ENCODE measurements around the gene PID1. TPM values are rescaled to one million over a fixed set of nuclear protein-coding genes. Genes with fewer than 3 reads are reported as not detected.
A peak's percentile ranks its signal among the peaks of the same experiment; 100 is the strongest.

PID1 gene
- total and polyA plus RNA-seq, 7 donors: 19.7 to 83.6 (median 67.3) TPM

DNA sequence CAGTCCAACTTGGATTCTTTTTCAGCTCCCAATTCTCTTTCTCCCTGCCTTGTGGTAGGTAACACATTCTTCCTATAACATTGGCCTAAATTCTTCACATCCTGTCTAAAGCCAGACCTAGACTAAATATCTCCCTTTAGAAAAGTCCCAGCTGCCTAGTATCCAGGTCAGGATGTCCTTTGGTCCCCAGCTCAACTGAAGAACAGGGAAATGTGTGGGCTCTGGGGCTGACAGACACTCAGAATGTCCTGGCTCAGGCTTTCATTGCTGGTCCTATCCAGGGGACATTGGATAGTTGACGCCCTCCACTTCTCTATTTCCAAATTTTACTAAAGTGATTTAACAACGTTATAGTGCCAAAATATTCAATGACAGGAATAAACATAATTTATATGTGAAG is 219.3 kb downstream of the PID1 start:
- Histone ChIP-seq H3K27ac (peak overlapping the region in 1 of 4 donors; percentile 28), H3K4me3 (no peak overlapping the region), H3K4me1 (no peaks in the 10 kb centered on the region), H3K27me3 (no peaks in the 10 kb centered on the region), H3K36me3 (no peaks in the 10 kb centered on the region), H3K9me3 (no peaks in the 10 kb centered on the region)
- intact Hi-C loops (cut with DNase I): no loop called here
- DNase-seq: no peak
- no peak for TF ChIP-seq POLR2A (IDR thresholded peaks at IDR 0.05)
- TF ChIP-seq EP300 (IDR thresholded peaks at IDR 0.05): no peak
- TF ChIP-seq, protein P1, sequence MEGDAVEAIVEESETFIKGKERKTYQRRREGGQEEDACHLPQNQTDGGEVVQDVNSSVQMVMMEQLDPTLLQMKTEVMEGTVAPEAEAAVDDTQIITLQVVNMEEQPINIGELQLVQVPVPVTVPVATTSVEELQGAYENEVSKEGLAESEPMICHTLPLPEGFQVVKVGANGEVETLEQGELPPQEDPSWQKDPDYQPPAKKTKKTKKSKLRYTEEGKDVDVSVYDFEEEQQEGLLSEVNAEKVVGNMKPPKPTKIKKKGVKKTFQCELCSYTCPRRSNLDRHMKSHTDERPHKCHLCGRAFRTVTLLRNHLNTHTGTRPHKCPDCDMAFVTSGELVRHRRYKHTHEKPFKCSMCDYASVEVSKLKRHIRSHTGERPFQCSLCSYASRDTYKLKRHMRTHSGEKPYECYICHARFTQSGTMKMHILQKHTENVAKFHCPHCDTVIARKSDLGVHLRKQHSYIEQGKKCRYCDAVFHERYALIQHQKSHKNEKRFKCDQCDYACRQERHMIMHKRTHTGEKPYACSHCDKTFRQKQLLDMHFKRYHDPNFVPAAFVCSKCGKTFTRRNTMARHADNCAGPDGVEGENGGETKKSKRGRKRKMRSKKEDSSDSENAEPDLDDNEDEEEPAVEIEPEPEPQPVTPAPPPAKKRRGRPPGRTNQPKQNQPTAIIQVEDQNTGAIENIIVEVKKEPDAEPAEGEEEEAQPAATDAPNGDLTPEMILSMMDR (IDR thresholded peaks at IDR 0.05): no peak
- TF ChIP-seq POLR2AphosphoS5 (IDR thresholded peaks at IDR 0.05): no peak
- WGBS, 2 donors: 70 to 74% methylated on average over 2 of the region's 2 CpGs

DNA sequence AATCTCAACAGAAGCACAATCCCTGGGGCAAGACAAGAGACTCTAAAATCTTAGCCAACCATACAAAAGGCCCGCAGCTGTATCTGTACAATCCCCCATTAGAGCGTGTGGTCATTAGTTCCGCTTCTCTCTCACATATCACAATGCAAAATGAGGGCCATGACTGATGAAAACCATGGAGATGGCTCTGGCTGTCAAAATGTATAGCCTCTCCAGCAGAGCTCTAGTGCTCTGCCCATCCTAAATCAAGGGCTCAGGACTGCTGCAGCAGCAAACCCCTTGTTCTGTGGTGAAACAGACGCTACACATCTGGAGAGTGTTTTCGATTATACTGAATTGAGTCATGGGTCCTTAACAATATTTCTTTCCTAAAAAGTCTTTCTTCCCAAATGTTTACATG is 221.0 kb downstream of the PID1 start:
- 86 to 90% methylated on average over 5 of the region's 5 CpGs for WGBS, 2 donors
- no peak for DNase-seq
- no peak overlapping the region for H3K4me3 ChIP-seq
- no peaks in the 10 kb centered on the region for H3K4me1 ChIP-seq
- no peaks in the 10 kb centered on the region for H3K36me3 ChIP-seq
- no peak for TF ChIP-seq POLR2AphosphoS5 (IDR thresholded peaks at IDR 0.05)
- TF ChIP-seq POLR2A (IDR thresholded peaks at IDR 0.05): no peak
- TF ChIP-seq EP300 (IDR thresholded peaks at IDR 0.05): no peak
- TF ChIP-seq, protein P1 (IDR thresholded peaks at IDR 0.05): no peak
- intact Hi-C loops (cut with DNase I): no loop called here
- no peaks in the 10 kb centered on the region for H3K9me3 ChIP-seq
- no peak overlapping the region for H3K27ac ChIP-seq
- H3K27me3 ChIP-seq: no peaks in the 10 kb centered on the region

GRCh38 chr2:229048134-229048533 is 223.0 kb downstream of the PID1 start:
- Histone ChIP-seq H3K36me3 (no peaks in the 10 kb centered on the region), H3K4me1 (no peaks in the 10 kb centered on the region), H3K27ac (no peak overlapping the region), H3K4me3 (no peak overlapping the region), H3K27me3 (no peaks in the 10 kb centered on the region), H3K9me3 (no peaks in the 10 kb centered on the region)
- no peak for DNase-seq
- no peak for TF ChIP-seq POLR2AphosphoS5 (IDR thresholded peaks at IDR 0.05)
- TF ChIP-seq, protein P1 (IDR thresholded peaks at IDR 0.05): no peak
- WGBS, 2 donors: 79 to 92% methylated on average over 2 of the region's 2 CpGs
- intact Hi-C loops (cut with DNase I): no loop called here

DNA sequence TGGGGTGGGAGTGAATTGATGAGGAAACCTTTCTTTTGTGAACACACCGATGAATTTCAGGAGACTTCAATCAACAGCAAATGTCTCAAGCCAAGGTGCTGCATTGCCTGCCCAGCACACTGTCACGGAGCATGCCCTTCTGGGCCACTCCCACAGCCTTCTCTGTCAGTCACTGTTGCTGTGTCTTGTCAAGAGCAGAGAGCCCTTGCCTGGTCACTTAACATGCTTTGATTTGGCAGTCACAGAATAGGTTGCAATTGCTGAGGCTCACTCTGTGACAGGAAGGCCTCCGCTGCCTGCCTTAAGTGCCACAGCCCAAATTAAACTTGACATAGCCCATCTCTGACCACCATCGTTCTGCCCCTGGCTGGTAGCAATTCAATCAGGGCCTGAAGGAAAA is 225.4 kb downstream of the PID1 start:
- H3K4me1 ChIP-seq: no peaks in the 10 kb centered on the region
- no peaks in the 10 kb centered on the region for H3K36me3 ChIP-seq
- DNase-seq: no peak
- H3K27me3 ChIP-seq: no peaks in the 10 kb centered on the region
- 87 to 93% methylated on average over 4 of the region's 4 CpGs for WGBS, 2 donors
- no peaks in the 10 kb centered on the region for H3K9me3 ChIP-seq
- H3K4me3 ChIP-seq: no peak overlapping the region
- TF ChIP-seq EP300 (IDR thresholded peaks at IDR 0.05) (no peak), POLR2A (IDR thresholded peaks at IDR 0.05) (no peak), POLR2AphosphoS5 (IDR thresholded peaks at IDR 0.05) (no peak)
- TF ChIP-seq, protein P1 (IDR thresholded peaks at IDR 0.05): no peak
- H3K27ac ChIP-seq: no peak overlapping the region
- intact Hi-C loops (cut with DNase I): no loop called here

GRCh38 chr2:229044581-229044980 is 226.5 kb downstream of the PID1 start:
- no peak for DNase-seq
- Histone ChIP-seq H3K27me3 (no peaks in the 10 kb centered on the region), H3K9me3 (no peaks in the 10 kb centered on the region), H3K4me1 (no peaks in the 10 kb centered on the region), H3K36me3 (no peaks in the 10 kb centered on the region), H3K27ac (no peak overlapping the region), H3K4me3 (no peak overlapping the region)
- no peak for TF ChIP-seq POLR2AphosphoS5 (IDR thresholded peaks at IDR 0.05)
- no peak for TF ChIP-seq POLR2A (IDR thresholded peaks at IDR 0.05)
- no peak for TF ChIP-seq EP300 (IDR thresholded peaks at IDR 0.05)
- TF ChIP-seq, protein P1 (IDR thresholded peaks at IDR 0.05): no peak
- WGBS, 2 donors: 56 to 88% methylated on average over 4 of the region's 4 CpGs
- intact Hi-C loops (cut with DNase I): no loop called here

Data from sigmoid colon (tissue), 7 donors.